Breast epithelium (tissue), 3 donors: ENCODE measurements around the gene MS4A4E.
"Not testable (repeated sequence)": the region's sequence is repeated elsewhere in the genome, so short reads cannot be mapped to it uniquely, and the experiment has no call there.

ENCODE experiments used
- POLR2A ChIP-seq: fragments of 450-650 bp; IDR thresholded peaks from one replicate; pipeline ENCODE4 v1.6.1; 2016; ENCODE audit warnings: antibody characterized with exemption, mild to moderate bottlenecking, moderate library complexity
- POLR2AphosphoS5 ChIP-seq, 3 donors: sonication (generic); formaldehyde crosslinking; IDR thresholded peaks; one replicate each; pipeline ENCODE4 v1.6.1; 2017; ENCODE audit warnings: antibody characterized with exemption in 3 of 3
- TF ChIP-seq, protein P1 (sequence below), 3 donors: fragments of 450-650 bp; IDR thresholded peaks; one replicate each; pipeline ENCODE4 v1.5.1; 2016 to 2017; ENCODE audit warnings: antibody characterized with exemption in 3 of 3, mild to moderate bottlenecking in 3 of 3, moderate library complexity in 3 of 3

- TF ChIP-seq, protein P1, sequence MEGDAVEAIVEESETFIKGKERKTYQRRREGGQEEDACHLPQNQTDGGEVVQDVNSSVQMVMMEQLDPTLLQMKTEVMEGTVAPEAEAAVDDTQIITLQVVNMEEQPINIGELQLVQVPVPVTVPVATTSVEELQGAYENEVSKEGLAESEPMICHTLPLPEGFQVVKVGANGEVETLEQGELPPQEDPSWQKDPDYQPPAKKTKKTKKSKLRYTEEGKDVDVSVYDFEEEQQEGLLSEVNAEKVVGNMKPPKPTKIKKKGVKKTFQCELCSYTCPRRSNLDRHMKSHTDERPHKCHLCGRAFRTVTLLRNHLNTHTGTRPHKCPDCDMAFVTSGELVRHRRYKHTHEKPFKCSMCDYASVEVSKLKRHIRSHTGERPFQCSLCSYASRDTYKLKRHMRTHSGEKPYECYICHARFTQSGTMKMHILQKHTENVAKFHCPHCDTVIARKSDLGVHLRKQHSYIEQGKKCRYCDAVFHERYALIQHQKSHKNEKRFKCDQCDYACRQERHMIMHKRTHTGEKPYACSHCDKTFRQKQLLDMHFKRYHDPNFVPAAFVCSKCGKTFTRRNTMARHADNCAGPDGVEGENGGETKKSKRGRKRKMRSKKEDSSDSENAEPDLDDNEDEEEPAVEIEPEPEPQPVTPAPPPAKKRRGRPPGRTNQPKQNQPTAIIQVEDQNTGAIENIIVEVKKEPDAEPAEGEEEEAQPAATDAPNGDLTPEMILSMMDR (IDR thresholded peaks at IDR 0.05) = not testable (repeated sequence)
- not testable (repeated sequence) for TF ChIP-seq POLR2A; POLR2AphosphoS5 (IDR thresholded peaks at IDR 0.05)
Measured at GRCh38 chr11:60192564-60192963, 50.4 kb downstream of the MS4A4E start.
